RWPE2 (cell line): Measurements from ENCODE around the gene ATR.

Source experiments
- ATAC-seq: fragments of 200-7000 bp; cut with Tn5 transposase; 3 replicates; pipeline ENCODE4 v1.9.1; 2021; ENCODE audit warnings: low read depth
- DNase-seq: peaks from one replicate; pipeline ENCODE4 v3.0.0-alpha.2; 2020; ENCODE audit warnings: low spot score
- H3K27ac ChIP-seq: fragments of 450-650 bp; 2 replicates; pipeline ENCODE4 v1.5.1; 2017; ENCODE audit warnings: mild to moderate bottlenecking; ENCODE audit not compliant: poor library complexity, severe bottlenecking
- H3K27me3 ChIP-seq: fragments of 250-450 bp; sonication (Bioruptor Pico); 2 replicates; pipeline ENCODE4 v1.5.1; 2021; ENCODE audit warnings: mild to moderate bottlenecking, moderate library complexity; ENCODE audit not compliant: insufficient read depth, poor library complexity, severe bottlenecking
- H3K36me3 ChIP-seq: fragments of 250-450 bp; sonication (Bioruptor Pico); 2 replicates; pipeline ENCODE4 v1.5.1; 2020; ENCODE audit warnings: low read depth, mild to moderate bottlenecking, moderate library complexity
- H3K4me1 ChIP-seq: fragments of 250-450 bp; sonication (Bioruptor Pico); 2 replicates; pipeline ENCODE4 v1.5.1; 2021; ENCODE audit warnings: mild to moderate bottlenecking, moderate library complexity; ENCODE audit not compliant: insufficient read depth, poor library complexity, severe bottlenecking
- H3K4me3 ChIP-seq: fragments of 250-450 bp; sonication (Bioruptor Pico); 2 replicates; pipeline ENCODE4 v1.5.1; 2021; ENCODE audit warnings: mild to moderate bottlenecking, moderate library complexity; ENCODE audit not compliant: severe bottlenecking
- H3K9me3 ChIP-seq: fragments of 250-450 bp; sonication (Bioruptor Pico); 2 replicates; pipeline ENCODE4 v1.5.1; 2021; ENCODE audit warnings: mild to moderate bottlenecking, moderate library complexity; ENCODE audit not compliant: severe bottlenecking
- CTCF ChIP-seq: fragments of 450-650 bp; IDR thresholded peaks from one replicate; pipeline ENCODE4 v1.5.1; 2017; ENCODE audit warnings: mild to moderate bottlenecking, moderate library complexity; ENCODE audit not compliant: poor library complexity, severe bottlenecking

Gene ATR

GRCh38 chr3:142489572-142490323 is 88.8 kb downstream of the ATR start:
- H3K27me3 ChIP-seq = no peaks in the 10 kb centered on the region
- no peaks in the 10 kb centered on the region for H3K9me3 ChIP-seq
- no peak for DNase-seq
- H3K4me1 ChIP-seq = no peaks in the 10 kb centered on the region
- no peak for TF ChIP-seq CTCF
- peaks cover 57% of the 10 kb centered on the region for H3K36me3 ChIP-seq
- ATAC-seq = no peak
- no peak overlapping the region for H3K27ac ChIP-seq
- H3K4me3 ChIP-seq = no peak overlapping the region

GRCh38 chr3:142484912-142485435 is 93.6 kb downstream of the ATR start:
- H3K4me1 ChIP-seq = no peaks in the 10 kb centered on the region
- H3K27ac ChIP-seq = no peak overlapping the region

GRCh38 chr3:142481196-142481595 is 97.3 kb downstream of the ATR start:
- Histone ChIP-seq H3K4me1 (no peaks in the 10 kb centered on the region), H3K9me3 (peaks cover 7% of the 10 kb centered on the region)
- no peak for TF ChIP-seq CTCF

More at GRCh38 chr3:142484912-142485435, 93.6 kb downstream of the ATR start:
- ATAC-seq = no peak
- no peak for DNase-seq
- Histone ChIP-seq H3K4me3 (no peak overlapping the region), H3K27me3 (no peaks in the 10 kb centered on the region), H3K36me3 (peaks cover 64% of the 10 kb centered on the region), H3K9me3 (peaks cover 7% of the 10 kb centered on the region)
- TF ChIP-seq CTCF = no peak

GRCh38 chr3:142470826-142471225 is 107.7 kb downstream of the ATR start:
- Histone ChIP-seq H3K4me3 (no peak overlapping the region), H3K36me3 (peaks cover 10% of the 10 kb centered on the region; the same call in 1 of the 2 replicates), H3K27me3 (no peaks in the 10 kb centered on the region), H3K27ac (no peak overlapping the region), H3K9me3 (no peaks in the 10 kb centered on the region), H3K4me1 (no peaks in the 10 kb centered on the region)
- ATAC-seq (no peak), DNase-seq (no peak)
- TF ChIP-seq CTCF = no peak

More at GRCh38 chr3:142481196-142481595, 97.3 kb downstream of the ATR start:
- H3K4me3 ChIP-seq = no peak overlapping the region
- no peak overlapping the region for H3K27ac ChIP-seq
- H3K27me3 ChIP-seq = no peaks in the 10 kb centered on the region
- DNase-seq (no peak), ATAC-seq (no peak)
- peaks cover 48% of the 10 kb centered on the region for H3K36me3 ChIP-seq

- no peaks in the 10 kb centered on the region for H3K9me3 ChIP-seq
- no peak for TF ChIP-seq CTCF
- no peak overlapping the region for H3K4me3 ChIP-seq
- no peak for DNase-seq
- no peaks in the 10 kb centered on the region for H3K27me3 ChIP-seq
- H3K36me3 ChIP-seq = peaks cover 22% of the 10 kb centered on the region
- no peaks in the 10 kb centered on the region for H3K4me1 ChIP-seq
- no peak overlapping the region for H3K27ac ChIP-seq
- ATAC-seq = no peak
Measured at GRCh38 chr3:142468456-142468855, 110.1 kb downstream of the ATR start.
